Heart right ventricle (tissue), 16 donors: Measurements from ENCODE around the gene PILRB. TPM values are rescaled to one million over a fixed set of nuclear protein-coding genes. Genes with fewer than 3 reads are reported as not detected.
"Not testable (repeated sequence)": the region's sequence is repeated elsewhere in the genome, so short reads cannot be mapped to it uniquely, and the experiment has no call there.

ENCODE experiments used
- ATAC-seq, 8 donors: fragments of 200-7000 bp; cut with Tn5 transposase; one replicate each; pipeline ENCODE4 v1.9.1; 2020; ENCODE audit warnings: mild to moderate bottlenecking in 8 of 8, moderate library complexity in 8 of 8, moderate number of reproducible peaks in 1 of 8
- DNase-seq, 2 donors: peaks; one replicate each; pipeline ENCODE4 v3.0.0-alpha.2; 2020
- H3K27ac ChIP-seq, 10 donors: fragments of 200-600 bp; sonication (generic) in 2 of 10; one replicate each; pipeline versions ENCODE4 v1.5.0 to v1.8.0; 2020 to 2022; ENCODE audit warnings: mild to moderate bottlenecking in 3 of 10
- H3K27me3 ChIP-seq, 7 donors: fragments of 200-600 bp; one replicate each; pipeline ENCODE4 v1.8.0; 2021 to 2022; ENCODE audit warnings: mild to moderate bottlenecking in 2 of 7
- H3K36me3 ChIP-seq, 9 donors: fragments of 200-600 bp; sonication (generic) in 1 of 9; one replicate each; pipeline versions ENCODE4 v1.5.0 to v1.8.0; 2020 to 2022; ENCODE audit warnings: mild to moderate bottlenecking in 2 of 9
- H3K4me1 ChIP-seq, 9 donors: fragments of 200-600 bp; sonication (generic) in 1 of 9; one replicate each; pipeline versions ENCODE4 v1.5.0 to v1.8.0; 2020 to 2022; ENCODE audit warnings: mild to moderate bottlenecking in 4 of 9
- H3K4me3 ChIP-seq, 10 donors: fragments of 200-600 bp; sonication (generic) in 2 of 10; one replicate each; pipeline versions ENCODE4 v1.5.0 to v1.8.0; 2020 to 2022; ENCODE audit warnings: mild to moderate bottlenecking in 7 of 10, moderate library complexity in 2 of 10
- H3K9me3 ChIP-seq, 11 donors: fragments of 200-600 bp in 10 of 11; sonication (generic) in 2 of 11; one replicate each; pipeline versions ENCODE4 v1.5.0 to v1.8.0; 2013 to 2022; ENCODE audit warnings: mild to moderate bottlenecking in 2 of 11, control low read depth in 1 of 11, moderate library complexity in 1 of 11
- WGBS, 2 donors: extraction: QIAGEN DNeasy Blood & Tissue Kit; methylation state at CpG; one replicate each; pipeline ENCODE4 v1.1.7; 2013; ENCODE audit warnings: inconsistent platforms in 1 of 2; 5-methylcytosine and 5-hydroxymethylcytosine counted together
- intact Hi-C, 10 donors: fragments of 100-400 bp; cut with DNase I; formaldehyde crosslinking; loops; one replicate each; pipeline versions ENCODE4 v1.11.1 to v1.14.2; 2022
- polyA plus RNA-seq, 2 donors: library from polyadenylated mRNA; stranded (reverse); fragments of 200-250 nt; gene quantifications; one replicate each; pipeline ENCODE4 v1.2.3, GENCODE V29; 2013
- total RNA-seq, 10 donors: library from RNA; stranded (reverse); fragmentation: NEBNext Ultra II Directional in 3 of 10; extraction: Animal tissue kit (Norgen Biotek cat#: 25700) in 3 of 10; gene quantifications; one replicate each; pipeline versions ENCODE4 v1.2.1 to v1.2.4, GENCODE V29; 2021 to 2023
- TF ChIP-seq, protein P1 (sequence below), 9 donors: fragments of 200-600 bp; sonication (generic) in 2 of 9; IDR thresholded peaks; one replicate each; pipeline versions ENCODE4 v1.5.0 to v1.8.0; 2021 to 2022; ENCODE audit warnings: antibody characterized with exemption in 9 of 9, mild to moderate bottlenecking in 5 of 9, moderate library complexity in 1 of 9
- donor health status: Arrhythmogenic right ventricular cardiomyopathy.
- donor health status: ischemic (EF 13 %, LVEDD 7.1; RV severe dilation, severe dysfunction).
- donor health status: healthy with polysubstance abuse.
- donor health status: DM: no; HTN: yes; CAD: no.
- donor health status: DM: no; HTN: no; CAD: no.
- donor health status: ischemic (EF 25% LVEDD 6.9; RV normal size, moderate dysfunction).
- donor health status: ischemic (EF 25% LVEDD 5.7; RV mildly dilated, moderate dysfunction).
- donor health status: healthy.
- donor health status: DM: yes; HTN: yes; CAD: no.
- donor health status: Ischemic cardiomyopathy.
- donor health status: ischemic (EF 35%, LVEDD 5.7; RV mildly dilated, moderate dysfunction).
- donor health status: nonischemic (EF 11% LVEDD 7.7; RV severe dilation, severe dysfunction).
- donor health status: DM: yes; HTN: yes; CAD: no.
- donor health status: PGD.
- donor health status: ischemic (EF 29% LVEDD 5.4; RV normal size, mild dysfunction).
- donor health status: nonischemic (EF 23%, LVEDD 6.1; RV moderate dilation, normal function).

PILRB gene
- total and polyA plus RNA-seq, 12 donors = 7.3 to 69.1 (median 11.4) TPM

DNA sequence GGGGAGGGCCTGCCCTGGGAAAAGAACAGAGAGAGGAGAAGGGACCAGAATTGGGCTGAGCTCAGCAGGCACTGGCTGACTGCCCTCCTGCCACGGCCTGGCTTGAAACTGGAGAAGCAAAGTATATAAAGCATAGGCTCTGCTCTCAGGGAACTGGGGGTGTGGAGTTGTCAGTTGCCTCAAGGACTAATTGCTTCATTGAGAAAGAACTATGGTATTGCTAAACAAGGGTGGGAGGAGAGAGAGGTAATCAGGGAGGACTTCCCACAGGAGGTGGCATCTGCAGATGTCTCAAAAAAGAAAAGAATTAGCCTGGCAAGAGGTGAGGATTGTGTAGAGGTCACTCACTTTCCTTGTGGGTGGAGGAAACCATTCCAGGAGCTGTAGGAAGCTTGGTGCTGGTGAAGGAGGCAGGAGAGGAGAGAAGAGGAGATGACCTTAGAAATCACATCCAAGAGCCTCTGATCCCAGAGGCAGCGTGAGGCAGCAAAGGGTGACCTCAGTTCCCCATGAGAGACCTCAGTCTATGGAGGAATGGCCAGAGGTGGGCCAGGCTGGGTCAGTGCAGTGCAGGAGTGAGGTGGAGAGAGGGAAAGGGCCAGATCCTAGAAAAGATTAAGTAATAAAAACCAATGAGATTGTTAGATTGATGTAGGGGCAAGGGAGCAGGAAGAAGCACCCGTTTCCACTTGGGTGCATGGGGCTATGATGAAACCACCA is 2.4 kb downstream of the PILRB start:
- no peak for DNase-seq
- intact Hi-C loops = no loop called here
- Histone ChIP-seq H3K4me1 (peaks cover 0 to 7% (median 0%) of the 10 kb centered on the region in 9 donors), H3K4me3 (no peak overlapping the region), H3K36me3 (peaks cover 4 to 99% (median 51%) of the 10 kb centered on the region in 9 donors), H3K9me3 (no peaks in the 10 kb centered on the region), H3K27me3 (no peaks in the 10 kb centered on the region), H3K27ac (peak overlapping the region in 1 of 10 donors; percentile 38)
- ATAC-seq = no peak
- WGBS, 2 donors = 89 to 92% methylated on average over 3 of the region's 3 CpGs
- TF ChIP-seq, protein P1, sequence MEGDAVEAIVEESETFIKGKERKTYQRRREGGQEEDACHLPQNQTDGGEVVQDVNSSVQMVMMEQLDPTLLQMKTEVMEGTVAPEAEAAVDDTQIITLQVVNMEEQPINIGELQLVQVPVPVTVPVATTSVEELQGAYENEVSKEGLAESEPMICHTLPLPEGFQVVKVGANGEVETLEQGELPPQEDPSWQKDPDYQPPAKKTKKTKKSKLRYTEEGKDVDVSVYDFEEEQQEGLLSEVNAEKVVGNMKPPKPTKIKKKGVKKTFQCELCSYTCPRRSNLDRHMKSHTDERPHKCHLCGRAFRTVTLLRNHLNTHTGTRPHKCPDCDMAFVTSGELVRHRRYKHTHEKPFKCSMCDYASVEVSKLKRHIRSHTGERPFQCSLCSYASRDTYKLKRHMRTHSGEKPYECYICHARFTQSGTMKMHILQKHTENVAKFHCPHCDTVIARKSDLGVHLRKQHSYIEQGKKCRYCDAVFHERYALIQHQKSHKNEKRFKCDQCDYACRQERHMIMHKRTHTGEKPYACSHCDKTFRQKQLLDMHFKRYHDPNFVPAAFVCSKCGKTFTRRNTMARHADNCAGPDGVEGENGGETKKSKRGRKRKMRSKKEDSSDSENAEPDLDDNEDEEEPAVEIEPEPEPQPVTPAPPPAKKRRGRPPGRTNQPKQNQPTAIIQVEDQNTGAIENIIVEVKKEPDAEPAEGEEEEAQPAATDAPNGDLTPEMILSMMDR (IDR thresholded peaks at IDR 0.05) = no peak

DNA sequence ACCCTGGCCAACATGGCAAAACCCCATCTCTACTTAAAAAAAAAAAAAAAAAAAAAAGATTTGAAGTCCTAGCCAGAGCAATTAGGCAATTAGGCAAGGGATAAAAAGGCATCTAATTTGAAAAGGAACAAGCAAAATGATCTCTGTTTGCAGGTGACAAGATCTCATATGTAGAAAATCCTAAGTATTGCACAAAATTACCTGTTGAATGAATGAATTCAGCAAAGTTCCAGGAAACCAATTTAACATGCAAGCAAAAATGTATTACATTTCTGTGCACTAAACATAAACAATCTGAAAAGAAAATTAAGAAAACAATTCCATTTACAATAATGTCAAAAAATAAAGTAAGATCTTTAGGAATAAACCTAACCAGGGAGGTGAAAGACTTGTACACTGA is 5.2 kb downstream of the PILRB start:
- H3K36me3 ChIP-seq = peaks cover 4 to 93% (median 42%) of the 10 kb centered on the region in 9 donors
- no peak overlapping the region for H3K4me3 ChIP-seq
- H3K4me1 ChIP-seq = peaks cover 0 to 34% (median 0%) of the 10 kb centered on the region in 9 donors
- TF ChIP-seq, protein P1 (IDR thresholded peaks at IDR 0.05) = no peak
- no peaks in the 10 kb centered on the region for H3K9me3 ChIP-seq
- no peaks in the 10 kb centered on the region for H3K27me3 ChIP-seq
- DNase-seq (no peak), ATAC-seq (no peak)
- intact Hi-C loops = no loop called here
- no peak overlapping the region for H3K27ac ChIP-seq

DNA sequence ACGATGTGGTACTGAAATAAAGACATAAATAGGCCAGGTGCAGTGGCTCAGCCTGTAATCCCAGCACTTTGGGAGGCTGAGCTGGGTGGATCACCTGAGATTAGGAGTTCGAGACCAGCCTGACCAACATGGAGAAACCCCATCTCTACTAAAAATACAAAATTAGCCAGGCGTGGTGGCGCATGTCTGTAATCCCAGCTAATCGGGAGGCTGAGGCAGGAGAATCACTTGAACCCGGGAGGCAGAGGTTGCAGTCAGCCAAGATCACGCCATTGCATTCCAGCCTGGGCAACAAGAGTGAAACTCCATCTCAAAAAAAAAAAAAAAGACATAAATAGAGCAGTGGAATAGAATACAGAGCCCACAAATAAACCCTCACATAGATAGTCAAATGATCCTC is 5.9 kb downstream of the PILRB start:
- DNase-seq, H3K27me3 ChIP-seq, H3K27ac ChIP-seq, H3K9me3 ChIP-seq, intact Hi-C loops, H3K4me3 ChIP-seq, ATAC-seq: not testable (repeated sequence)
- 96% methylated on average over 7 of the region's 7 CpGs for WGBS, 2 donors
- Histone ChIP-seq H3K36me3 (peaks cover 4 to 93% (median 41%) of the 10 kb centered on the region in 9 donors), H3K4me1 (peaks cover 0 to 41% (median 0%) of the 10 kb centered on the region in 9 donors)

DNA sequence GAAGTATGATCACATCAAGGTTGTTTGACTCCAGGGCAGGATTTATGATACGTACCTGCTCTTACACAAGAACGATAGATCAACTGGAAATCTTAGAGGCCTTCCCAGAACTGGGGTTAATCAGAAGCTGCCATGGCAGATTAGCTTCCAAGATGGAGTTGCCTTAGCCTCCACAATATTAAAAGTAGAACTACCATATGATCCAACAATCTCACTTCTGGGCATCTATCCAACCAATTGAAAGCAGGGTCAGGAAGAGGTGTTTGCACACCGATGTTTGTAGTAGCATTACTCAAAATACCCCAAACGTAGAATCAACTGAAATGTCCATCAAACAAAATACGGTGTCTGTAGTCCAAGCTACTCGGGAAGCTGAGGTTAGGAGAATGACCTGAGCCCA is 6.6 kb downstream of the PILRB start:
- no peaks in the 10 kb centered on the region for H3K9me3 ChIP-seq
- peaks cover 0 to 48% (median 0%) of the 10 kb centered on the region in 9 donors for H3K4me1 ChIP-seq
- peaks cover 0 to 91% (median 34%) of the 10 kb centered on the region in 9 donors for H3K36me3 ChIP-seq
- DNase-seq (no peak), ATAC-seq (no peak)
- TF ChIP-seq, protein P1 (IDR thresholded peaks at IDR 0.05) = no peak
- no peaks in the 10 kb centered on the region for H3K27me3 ChIP-seq
- no peak overlapping the region for H3K4me3 ChIP-seq
- WGBS, 2 donors = 89 to 90% methylated on average over 6 of the region's 6 CpGs
- intact Hi-C loops = no loop called here
- H3K27ac ChIP-seq = peak overlapping the region in 1 of 10 donors; percentile 95

DNA sequence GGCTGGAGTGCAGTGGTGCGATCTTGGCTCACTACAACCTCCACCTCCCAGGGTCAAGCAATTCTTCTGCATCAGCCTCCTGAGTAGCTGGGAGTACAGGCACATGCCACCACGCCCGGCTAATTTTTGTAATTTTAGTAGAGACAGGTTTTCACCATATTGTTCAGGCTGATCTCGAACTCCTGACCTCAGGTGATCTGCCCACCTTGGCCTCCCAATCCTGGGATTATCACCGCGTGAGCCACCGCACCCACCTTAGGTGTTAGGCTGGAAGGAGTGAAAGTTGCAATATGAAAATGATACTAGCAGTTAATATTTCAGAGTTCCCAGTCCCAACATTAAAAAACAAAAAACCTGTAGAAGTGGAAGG is 8.1 kb downstream of the PILRB start:
- intact Hi-C loops, H3K27me3 ChIP-seq, H3K4me3 ChIP-seq, ATAC-seq, H3K9me3 ChIP-seq, DNase-seq: not testable (repeated sequence)
- Histone ChIP-seq H3K27ac (peak overlapping the region in 2 of 10 donors; percentile 9 to 95), H3K36me3 (peaks cover 0 to 76% (median 21%) of the 10 kb centered on the region in 9 donors), H3K4me1 (peaks cover 0 to 62% (median 0%) of the 10 kb centered on the region in 9 donors)
- 96% methylated on average over 7 of the region's 7 CpGs for WGBS, 2 donors
